HG03064 (cell line): Measurements from ENCODE around the gene GPAT3.
"Not testable (repeated sequence)": the region's sequence is repeated elsewhere in the genome, so short reads cannot be mapped to it uniquely, and the experiment has no call there.

ENCODE experiments used
- ATAC-seq: cut with Tn5 transposase; IDR thresholded peaks from one replicate; pipeline ENCODE4 v1.9.1; 2021; ENCODE audit warnings: low read depth; ENCODE audit not compliant: unreplicated experiment

The GPAT3 gene

DNA sequence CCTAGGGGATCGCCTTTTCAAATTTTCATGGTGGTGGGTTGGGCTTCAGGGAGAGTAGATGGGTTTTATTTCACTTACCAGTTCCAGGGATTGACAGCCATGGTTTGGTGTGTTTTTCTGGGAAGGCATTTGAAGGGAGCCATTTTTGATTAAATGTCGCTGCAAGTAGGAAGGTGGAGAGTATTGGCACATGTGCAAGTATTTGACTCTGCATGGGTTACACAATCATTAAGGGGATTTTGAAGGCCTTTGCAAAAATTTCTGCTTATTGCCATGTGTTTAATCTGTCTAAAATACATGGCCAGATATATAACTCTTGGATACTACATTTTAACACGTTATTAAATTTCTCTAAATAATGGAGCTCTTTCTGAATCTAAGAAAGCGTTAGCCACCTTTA, 55.1 kb downstream of the GPAT3 start:
- no peak for ATAC-seq

DNA sequence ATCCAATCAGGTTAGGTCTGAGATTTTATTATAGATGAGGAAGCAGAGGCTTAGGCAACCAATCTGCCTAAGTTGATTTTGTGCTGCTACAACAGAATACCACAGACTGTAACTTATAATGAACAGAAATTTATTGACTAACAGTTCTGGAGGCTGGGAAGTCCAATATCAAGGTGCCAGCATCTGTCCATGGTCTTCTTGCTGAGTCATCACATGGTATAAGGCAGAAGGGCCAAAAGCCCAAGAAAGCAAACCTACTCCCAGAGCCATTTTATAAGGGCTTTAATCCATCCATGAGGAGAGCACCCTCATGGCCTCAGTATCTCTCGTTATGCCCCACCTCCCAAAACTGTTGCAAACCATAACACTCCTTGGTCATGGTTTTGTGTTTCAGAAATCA, 55.8 kb downstream of the GPAT3 start:
- no peak for ATAC-seq

DNA sequence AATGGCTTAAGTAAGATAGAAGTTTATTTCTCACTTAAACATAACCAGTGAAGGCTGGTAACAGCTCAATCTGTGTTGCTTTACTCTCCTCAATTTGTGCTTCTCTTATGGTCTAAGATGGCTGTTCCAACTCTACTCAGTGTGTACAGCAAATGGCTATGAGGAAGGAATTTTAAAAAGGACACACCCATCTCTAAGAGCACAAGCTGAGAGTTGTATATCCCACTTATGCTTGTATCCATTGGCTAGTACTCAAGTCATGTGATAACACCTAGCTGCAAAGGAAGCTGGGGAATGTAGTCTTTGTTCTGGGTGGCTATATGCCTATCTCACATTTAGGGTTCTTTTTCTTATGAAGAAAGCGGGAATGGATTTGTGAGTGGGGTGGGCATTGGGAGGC, 63.3 kb downstream of the GPAT3 start:
- no peak for ATAC-seq

DNA sequence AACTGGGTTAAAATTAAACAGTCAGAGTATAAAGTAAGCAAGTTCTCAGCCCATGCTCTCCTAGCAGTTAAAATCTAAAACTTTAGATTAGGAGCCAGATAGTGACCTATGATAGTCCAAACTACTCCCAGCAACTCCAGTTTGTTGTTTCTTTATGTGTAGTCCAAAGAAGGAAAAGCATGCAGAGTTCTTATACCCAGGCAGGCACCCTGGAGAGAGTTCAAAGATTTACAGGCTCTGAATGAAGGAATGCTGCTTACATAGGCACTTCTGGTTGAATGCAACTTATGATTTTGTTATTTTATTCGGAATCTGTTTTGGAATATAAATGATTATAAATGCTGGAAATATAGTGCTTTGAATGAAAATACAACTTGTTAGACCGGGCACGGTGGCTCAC, 67.2 kb downstream of the GPAT3 start:
- ATAC-seq, result no peak

DNA sequence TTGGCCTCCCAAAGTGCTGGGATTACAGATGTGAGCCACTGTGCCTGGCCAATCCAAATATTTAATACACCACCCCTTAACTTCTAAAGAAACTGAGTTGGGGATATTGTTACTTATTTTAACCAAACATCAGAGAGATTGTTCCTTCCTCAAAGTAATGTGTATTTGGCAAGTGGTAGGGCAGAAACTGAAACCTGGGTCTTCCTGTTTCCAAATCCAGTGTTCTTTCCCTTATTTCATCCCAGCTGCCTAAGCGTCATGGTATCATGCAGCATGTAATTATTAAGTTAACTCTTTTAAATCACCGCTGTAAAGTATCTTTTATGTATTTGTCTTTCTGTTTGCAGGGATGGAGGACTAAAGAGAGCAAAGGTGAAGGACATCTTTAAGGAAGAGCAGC, 68.4 kb downstream of the GPAT3 start:
- no peak for ATAC-seq

DNA sequence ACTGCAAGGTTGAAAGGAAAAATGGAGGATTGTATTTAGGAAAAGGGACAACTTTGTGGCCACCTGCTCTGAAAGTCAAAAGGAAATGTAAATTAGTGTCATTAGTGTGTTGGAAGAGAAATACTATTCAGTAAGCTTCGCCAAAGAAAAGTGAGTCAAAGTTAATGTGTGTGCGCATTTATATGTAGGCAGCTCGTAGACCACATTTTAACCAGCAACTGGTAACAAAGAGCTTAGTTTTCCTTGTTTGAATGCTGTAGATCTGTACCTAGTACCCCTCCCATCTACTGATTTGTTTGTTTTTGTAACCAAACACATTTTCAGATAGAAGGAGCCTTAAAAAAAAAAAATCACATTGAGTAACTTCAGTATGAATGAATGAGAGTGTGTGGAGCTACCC, 69.3 kb downstream of the GPAT3 start:
- no peak for ATAC-seq

DNA sequence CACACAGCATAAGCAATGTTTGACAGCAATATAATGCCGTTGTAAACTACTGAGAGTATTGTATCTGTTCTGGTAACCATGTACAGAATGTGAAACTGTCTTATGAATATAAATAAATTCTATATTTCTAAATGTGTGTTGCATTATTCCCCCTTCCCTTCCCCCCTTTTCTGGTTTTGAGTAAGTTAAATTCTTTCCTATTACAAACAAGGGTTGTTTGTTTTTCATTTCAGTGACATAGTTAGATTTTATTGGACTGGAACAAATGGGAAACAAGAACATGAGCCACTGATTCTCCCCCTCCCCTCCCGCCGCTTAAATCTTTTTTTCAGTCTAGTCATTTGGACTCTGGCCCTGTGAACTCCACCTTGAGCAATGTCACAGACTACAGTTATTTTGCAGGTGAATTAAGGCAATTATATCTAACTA, 69.8 kb downstream of the GPAT3 start:
- no peak for ATAC-seq

DNA sequence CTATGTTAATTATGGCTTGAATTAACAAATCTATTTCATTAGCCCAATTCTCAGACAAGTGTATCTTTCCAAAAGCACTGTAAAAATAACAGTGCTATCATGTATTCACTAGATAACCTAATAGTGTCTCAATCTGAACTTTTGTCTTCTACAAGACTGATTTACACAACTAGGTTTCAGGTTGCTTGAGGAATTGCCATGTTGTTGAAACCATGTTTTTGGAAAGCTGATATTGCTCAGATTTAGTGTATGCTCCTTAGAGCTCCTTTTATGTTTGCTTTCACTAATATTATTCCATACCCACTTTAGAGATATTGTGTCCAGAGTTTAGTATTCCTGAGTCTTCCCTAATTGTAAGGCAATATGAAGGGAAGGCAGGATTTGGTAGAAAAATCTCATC, 70.6 kb downstream of the GPAT3 start:
- no peak for ATAC-seq

DNA sequence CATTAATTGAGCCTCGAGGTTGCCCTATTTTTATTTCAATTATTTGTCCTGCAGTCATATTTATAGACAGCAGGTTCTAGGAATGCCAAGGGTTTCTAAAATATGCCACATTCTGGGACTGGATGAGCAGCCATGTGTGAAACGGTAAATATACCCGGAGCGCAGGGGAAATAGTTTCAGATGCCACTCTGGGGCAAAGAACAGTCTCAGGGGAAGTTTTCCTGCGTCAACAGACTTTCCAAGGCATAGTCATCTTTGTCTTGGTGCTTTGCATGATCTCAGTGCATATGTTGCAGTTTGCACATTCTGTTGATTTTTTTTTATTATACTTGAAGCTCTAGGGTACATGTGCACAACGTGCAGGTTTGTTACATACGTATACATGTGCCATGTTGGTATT, 71.0 kb downstream of the GPAT3 start:
- no peak for ATAC-seq

DNA sequence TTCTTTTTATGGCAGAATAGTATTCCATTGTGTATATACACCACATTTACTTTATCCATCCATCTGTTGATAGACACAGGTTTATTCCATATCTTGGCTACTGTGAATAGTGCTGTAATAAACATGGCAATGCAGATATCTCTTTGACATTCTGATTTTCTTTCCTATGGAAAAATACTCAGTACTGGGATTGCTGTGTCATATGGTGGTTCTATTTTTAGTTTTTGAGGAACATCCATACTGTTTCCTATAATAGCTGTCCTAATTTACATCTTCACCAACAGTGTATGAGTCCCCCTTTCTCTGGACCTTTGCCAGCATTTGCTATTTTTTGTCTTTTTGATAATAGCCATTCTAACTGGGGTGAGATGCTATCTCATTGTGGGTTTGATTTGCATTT, 73.5 kb downstream of the GPAT3 start:
- no peak for ATAC-seq

DNA sequence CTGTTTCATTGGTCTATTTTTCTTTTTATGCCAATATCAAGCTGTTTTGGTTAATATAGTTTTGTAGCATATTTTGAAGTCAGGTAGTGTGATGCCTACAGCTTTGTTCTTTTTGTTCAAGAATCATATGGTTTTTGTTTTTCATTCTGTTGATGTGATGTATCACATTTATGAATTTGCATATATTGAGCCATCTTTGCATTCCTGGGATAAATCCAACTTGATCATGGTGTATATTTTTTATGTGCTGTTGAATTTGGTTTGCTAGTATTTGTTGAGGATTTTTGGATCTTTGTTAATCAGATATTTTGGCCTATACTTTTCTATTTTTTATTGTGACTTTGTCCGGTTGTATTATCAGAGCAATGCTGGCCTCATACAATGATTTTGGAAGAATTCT, 74.8 kb downstream of the GPAT3 start:
- ATAC-seq, result no peak

DNA sequence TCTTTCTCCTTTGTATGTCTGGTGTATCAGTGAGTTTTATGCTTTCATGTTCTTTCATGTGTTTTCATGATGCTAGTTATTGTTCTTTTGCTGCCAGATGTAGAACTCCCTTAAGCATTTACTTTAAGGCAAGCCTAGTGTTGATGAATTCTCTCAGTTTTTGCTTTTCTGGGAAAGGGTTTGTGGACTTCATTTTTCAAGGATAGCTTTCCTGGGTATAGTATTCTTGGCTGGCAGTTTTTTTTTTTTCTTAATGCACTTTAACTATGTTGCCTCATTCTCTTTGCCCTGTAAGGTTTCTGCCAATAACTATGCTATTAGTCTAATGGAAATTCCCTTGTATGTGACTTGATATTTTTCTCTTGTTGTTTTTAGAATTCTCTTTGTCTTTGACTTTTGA, 77.1 kb downstream of the GPAT3 start:
- ATAC-seq, result no peak

DNA sequence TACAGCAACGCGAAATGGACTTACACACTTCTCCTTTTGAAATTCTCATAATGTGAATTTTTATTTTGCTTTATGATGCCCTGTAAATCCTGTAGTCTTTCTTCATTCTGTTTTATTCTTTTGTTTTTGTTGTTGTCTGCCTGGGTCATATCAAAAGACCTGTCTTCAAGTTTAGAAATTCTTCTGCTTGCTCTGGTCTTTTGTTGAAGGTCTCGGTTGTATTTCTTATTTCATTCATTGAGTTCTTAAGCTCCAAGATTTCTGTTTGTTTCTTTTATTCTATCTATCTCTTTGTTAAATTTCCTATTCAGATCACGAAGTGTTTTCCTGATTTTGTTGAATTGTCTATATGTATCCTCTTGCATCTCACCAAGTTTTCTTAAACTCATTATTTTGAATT, 78.1 kb downstream of the GPAT3 start:
- no peak for ATAC-seq

DNA sequence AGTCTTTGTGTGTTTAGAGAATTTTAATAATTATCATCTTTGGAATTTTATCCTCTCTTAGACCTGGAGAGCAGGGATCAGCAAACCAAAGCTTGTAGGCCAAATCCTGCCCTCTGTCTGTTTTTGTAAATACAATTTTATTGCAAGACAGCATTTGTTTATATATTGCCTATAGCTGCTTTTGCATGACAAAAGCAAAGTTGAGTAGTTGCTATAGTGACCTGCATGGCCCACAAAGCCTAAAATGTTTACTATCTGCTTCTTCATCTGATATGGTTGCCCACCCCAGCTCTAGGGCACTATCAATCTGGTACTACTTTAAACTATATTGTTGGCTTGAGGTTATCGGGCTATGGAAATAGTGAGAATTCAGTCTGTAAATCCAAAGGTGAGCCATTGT, 80.3 kb downstream of the GPAT3 start:
- no peak for ATAC-seq

DNA sequence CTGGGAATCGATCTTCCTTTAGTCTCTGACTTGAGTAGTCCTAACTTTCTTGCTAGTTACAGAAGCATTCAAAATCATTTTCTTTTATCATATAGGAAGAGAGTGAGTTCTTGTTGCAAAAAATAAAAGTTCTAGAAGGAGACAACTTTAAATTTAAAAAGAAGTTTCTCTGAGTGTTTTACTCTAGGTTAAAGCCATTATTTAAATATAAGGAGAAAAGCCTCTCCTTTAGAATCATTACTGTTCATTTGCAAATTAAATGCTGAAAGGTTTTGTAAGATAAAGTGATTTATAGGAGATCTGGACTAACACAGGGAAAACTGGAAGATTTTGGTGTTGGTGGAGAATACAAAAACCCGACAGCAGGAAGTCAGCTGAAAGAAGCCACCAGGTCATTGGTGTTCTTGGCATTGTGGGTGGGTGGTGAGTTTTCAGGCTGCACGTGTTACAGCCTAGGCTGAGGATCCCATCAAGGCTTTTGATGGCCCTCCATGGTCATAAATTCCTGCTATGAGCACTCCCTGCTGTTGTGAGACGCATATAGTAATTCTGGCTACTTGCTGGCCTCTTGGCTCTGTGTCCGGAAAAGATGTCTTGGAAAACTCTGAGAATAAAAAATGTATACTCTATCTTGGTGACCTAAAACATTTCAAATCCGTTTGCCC, 81.6 kb downstream of the GPAT3 start:
- no peak for ATAC-seq

DNA sequence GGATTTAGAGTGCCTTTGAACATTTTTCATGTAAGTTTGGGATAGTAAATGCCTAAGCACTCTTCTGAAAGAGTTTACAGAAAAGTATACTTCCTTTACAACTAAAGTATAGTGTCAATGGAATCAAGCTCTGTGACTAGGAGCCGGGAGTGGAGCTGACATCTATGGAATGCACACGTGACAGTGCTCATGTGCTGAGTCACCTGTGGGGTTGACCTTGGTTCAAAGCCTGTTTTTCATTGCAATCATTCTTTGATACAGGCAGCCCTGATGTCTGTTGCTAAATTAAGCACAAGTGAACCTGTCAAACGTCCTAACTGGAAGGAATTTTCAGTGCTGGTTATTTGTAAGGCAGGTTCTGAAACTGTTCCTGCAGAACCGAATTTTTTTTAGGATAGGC, 82.5 kb downstream of the GPAT3 start:
- ATAC-seq, result no peak

DNA sequence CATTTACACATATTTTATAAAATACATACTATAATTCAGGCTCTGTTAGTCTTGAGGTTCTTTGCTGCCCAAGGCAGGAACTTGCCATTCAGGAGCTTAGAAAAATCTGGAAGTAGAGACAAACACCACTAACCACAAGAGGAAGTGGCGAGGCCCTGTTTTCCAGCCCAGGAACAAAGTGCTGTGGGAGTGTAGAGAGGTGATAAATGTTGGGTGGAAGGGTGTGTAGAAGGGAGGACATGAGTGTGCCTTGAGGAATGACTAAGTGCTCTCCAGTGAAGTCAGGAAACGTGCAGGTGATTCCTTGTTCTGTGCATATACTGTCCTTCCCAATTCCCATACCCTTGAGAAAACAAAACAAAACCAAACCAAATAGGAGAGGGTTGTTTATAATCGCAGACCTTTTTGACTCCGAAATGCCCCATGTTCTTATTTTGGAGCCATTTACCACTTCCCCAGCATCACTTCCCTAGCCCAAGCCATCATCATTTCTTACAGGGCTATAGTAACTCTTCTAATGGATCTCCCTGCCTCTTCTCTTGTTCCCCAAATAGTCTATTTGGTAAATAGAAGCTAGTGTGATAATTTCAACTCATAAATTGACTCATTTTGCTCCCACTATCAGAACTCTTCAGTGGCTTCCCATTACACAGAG, 83.2 kb downstream of the GPAT3 start:
- ATAC-seq, result no peak

DNA sequence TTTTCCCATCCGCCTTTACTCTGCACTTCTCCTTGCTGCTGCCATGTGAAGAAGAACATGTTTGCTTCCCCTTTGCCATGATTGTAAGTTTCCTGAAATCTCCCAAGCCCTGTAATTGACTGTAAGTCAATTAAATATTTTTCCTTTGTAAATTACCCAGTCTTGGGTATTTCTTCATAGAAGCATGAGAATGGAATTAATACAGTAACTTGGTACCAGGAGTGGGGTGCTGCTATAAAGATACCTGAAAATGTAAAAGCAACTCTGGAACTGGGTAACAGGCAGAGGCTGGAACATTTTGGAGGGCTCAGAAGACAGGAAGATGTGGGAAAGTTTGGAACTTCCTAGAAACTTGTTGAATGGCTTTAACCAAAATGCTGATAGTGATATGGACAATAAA, 86.2 kb downstream of the GPAT3 start:
- ATAC-seq, result not testable (repeated sequence)

DNA sequence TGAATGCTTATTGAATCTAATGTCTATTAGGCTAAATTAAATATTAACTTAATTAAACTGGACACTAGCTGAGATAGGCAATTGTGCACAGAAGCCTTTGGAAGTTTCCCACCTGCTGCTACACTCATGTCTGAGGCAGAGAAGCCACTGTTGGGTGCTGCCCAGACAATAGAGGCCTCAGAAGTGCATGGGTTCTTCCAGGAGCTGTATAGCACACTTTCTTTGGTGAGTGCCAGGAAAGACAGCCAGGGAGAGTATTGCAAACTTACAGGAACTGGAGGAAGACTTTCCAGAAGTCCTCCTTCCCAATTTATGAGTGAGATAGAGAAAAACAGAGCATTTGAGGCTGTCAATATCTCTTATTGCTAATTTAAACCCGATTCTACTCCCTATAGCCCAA, 89.9 kb downstream of the GPAT3 start:
- no peak for ATAC-seq

DNA sequence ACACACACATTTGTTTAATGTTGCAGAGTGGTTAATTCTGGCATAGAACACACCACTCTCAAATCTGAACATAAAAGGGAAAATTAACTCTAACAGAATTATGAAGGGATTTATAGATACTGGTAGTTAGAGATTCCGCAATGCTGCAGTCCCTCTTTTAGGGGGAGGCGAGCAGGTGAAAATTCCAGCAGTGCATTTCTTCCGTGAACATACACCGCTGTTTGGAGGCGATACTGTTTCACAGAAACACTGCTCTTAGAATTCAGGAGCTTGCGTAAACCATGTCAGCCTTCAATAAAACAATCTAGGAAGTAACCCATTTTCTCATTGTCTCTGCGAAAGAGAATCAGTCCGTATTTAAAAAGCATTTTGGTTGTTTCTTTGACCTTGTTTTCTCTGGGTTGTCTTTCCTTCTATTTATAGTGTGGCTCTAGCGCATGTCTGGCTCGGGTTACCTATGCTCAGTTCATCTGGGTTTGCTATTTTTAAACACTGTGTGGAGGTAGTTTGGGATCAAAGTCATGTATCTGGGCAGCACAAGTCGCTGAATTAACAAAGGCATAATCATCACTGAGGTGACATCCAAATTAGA, 90.4 kb downstream of the GPAT3 start:
- ATAC-seq, result no peak

DNA sequence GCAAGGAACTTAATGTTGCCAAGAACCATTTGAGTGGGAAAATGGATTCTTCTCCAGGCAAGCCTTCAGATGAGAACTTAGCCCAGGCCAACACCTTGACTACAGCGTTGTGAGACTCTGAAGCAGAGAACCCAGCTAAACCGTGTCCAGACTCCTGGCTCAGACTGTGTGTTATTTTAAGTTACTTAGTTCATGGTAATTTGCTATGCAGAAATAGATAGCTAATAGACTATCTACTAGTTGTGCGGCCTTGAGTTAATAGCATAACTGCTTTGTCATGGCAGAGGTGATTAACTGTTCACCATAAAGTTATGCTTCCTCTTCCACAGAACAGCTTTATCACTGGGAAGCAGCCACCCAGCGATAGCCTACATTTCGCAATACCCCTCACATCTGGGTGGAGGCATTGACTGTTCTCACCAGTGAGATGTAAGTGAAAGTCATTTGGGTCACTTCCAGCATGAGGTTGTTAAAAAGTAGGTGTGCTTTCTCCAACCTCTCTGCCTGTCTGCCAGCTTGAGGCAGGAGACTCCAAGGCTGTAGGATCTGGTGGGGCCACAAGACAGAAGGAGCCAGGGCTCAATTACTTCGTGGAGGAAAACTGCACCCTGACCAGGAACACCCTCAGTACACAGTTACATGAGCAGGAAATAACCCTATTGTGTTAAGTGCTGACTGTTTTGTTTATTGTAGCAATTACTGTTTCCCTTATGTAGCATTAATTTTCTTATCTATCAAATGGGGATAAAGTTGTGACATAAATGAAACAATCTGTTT, 94.2 kb downstream of the GPAT3 start:
- ATAC-seq, result no peak

DNA sequence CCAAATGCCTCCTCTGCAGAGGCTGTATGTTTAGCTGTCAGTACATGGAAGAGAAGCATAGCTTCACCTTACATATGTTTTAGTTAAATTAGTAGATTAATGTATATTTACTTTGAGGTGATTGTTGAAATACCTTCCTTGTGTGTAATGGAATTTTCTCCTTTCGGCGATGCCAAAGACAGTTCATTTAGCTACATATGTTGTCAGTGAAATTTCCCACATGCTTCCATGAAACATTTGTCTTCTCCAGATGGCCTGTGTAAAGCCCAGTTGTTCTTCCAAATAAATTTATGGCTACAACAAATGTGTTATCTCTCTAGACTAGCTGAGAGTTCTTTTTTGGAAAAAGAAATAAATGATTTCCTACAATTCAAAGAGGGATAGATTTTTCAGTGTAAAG, 95.2 kb downstream of the GPAT3 start:
- ATAC-seq, result no peak
